ENCODE measurements around the gene PDE4D.

Gene PDE4D

DNA sequence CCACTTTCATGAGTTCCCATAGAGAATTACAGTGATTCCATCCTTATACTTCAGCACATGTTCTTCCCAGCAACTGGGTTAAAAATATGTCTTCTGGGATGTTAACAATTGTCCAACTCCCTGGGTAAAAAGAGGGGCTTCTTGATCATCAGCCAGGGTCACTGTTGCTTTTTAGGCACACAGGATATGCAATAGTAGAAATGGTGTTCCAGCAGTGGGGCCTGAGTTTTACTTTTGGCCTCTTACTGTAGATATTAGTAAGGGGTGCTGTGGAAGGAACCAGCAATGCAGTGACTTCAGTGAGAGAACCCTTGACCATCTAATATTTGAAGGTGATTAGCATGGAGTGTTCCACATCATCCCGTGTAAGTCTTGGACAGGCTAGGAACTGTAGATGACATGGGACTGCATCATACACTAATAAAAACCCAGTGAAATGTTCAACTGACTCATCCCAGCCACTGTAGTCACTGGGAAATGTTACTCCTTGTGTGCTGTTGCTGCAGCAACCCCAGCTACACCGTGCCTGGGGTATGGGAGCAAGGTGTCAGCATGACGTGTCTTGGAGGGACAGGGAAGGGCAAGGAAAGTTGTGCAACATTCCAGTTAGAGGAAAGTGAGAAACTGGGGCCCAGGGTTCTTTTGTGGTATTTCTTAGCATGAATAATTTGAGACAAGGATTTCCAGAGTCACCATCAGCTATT, 699.8 kb downstream of the PDE4D start:
- H3K4me3 ChIP-seq (ENCODE audit: low read depth, low read length) = no peak overlapping the region
- no peaks in the 10 kb centered on the region for H3K9me3 ChIP-seq (ENCODE audit: severe bottlenecking)
- DNase-seq = no peak
- TF ChIP-seq, protein P1, sequence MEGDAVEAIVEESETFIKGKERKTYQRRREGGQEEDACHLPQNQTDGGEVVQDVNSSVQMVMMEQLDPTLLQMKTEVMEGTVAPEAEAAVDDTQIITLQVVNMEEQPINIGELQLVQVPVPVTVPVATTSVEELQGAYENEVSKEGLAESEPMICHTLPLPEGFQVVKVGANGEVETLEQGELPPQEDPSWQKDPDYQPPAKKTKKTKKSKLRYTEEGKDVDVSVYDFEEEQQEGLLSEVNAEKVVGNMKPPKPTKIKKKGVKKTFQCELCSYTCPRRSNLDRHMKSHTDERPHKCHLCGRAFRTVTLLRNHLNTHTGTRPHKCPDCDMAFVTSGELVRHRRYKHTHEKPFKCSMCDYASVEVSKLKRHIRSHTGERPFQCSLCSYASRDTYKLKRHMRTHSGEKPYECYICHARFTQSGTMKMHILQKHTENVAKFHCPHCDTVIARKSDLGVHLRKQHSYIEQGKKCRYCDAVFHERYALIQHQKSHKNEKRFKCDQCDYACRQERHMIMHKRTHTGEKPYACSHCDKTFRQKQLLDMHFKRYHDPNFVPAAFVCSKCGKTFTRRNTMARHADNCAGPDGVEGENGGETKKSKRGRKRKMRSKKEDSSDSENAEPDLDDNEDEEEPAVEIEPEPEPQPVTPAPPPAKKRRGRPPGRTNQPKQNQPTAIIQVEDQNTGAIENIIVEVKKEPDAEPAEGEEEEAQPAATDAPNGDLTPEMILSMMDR (IDR thresholded peaks at IDR 0.05; ENCODE audit: low read depth, low read length) = no peak
- no peaks in the 10 kb centered on the region for H3K27me3 ChIP-seq (ENCODE audit: insufficient read depth, low read depth, severe bottlenecking)
- H3K27ac ChIP-seq = no peak overlapping the region
- no peaks in the 10 kb centered on the region for H3K36me3 ChIP-seq

DNA sequence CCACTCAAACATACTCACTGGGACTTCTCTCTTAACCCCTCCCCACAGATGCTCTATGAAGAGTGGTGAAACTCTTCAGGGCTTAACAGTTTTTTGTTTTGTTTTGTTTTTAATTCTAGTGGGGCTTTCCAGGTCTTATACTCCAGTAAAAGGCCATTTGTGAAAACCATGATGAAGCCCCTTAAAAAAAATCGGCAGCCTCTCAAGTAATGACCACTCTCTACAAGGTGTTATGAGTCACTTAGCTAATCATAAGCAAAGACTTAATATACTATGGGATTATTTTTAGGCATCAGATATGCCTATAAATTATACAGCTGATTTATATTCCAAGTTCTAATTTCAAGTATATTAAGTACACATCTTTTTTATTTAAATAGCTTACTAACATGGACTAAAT, 702.8 kb downstream of the PDE4D start:
- TF ChIP-seq, protein P1 (IDR thresholded peaks at IDR 0.05; ENCODE audit: low read depth, low read length) = no peak
- no peak overlapping the region for H3K4me3 ChIP-seq (ENCODE audit: low read depth, low read length)
- no peaks in the 10 kb centered on the region for H3K36me3 ChIP-seq
- no peak overlapping the region for H3K27ac ChIP-seq
- H3K9me3 ChIP-seq (ENCODE audit: severe bottlenecking) = no peaks in the 10 kb centered on the region
- no peak for DNase-seq
- no peaks in the 10 kb centered on the region for H3K27me3 ChIP-seq (ENCODE audit: insufficient read depth, low read depth, severe bottlenecking)

DNA sequence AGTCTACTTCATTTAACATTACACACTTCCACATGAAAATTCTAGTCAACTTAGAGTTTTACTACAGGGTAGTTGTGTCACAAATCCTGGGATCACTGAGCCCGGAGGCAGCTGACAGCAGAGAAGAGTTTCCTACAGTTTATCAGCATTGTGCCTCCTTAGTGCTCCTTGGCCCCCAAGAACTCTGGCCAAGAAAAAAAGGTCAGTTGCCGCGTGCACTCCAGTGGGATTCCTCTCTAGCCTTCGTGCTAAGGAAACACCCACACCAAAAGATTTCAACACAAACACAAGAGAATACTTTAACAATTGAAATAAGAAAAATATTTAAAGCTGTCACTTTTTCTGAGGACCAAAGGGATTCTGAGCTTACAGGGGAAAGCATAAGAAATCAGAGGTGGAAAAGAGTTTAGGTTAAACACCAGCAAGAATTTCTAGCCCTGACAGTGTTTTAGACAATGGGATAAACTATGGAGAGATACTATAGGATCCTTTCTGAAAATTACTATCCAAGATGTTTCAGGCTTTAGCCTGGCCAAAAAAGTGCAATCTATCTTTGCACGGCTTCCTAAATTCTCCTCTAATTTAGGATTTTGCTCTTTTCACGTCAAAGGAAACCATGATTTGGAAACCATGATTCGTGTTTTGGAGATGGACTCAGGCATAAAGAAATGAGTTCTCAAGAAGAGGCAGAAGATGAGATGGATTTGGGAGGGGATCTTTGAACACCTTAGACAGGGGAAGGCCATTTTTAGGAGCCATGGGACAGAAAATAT, 703.9 kb downstream of the PDE4D start:
- H3K27ac ChIP-seq = no peak overlapping the region
- TF ChIP-seq, protein P1 (IDR thresholded peaks at IDR 0.05; ENCODE audit: low read depth, low read length) = no peak
- H3K36me3 ChIP-seq = no peaks in the 10 kb centered on the region
- no peak overlapping the region for H3K4me3 ChIP-seq (ENCODE audit: low read depth, low read length)
- no peak for DNase-seq
- no peaks in the 10 kb centered on the region for H3K9me3 ChIP-seq (ENCODE audit: severe bottlenecking)
- no peaks in the 10 kb centered on the region for H3K27me3 ChIP-seq (ENCODE audit: insufficient read depth, low read depth, severe bottlenecking)

DNA sequence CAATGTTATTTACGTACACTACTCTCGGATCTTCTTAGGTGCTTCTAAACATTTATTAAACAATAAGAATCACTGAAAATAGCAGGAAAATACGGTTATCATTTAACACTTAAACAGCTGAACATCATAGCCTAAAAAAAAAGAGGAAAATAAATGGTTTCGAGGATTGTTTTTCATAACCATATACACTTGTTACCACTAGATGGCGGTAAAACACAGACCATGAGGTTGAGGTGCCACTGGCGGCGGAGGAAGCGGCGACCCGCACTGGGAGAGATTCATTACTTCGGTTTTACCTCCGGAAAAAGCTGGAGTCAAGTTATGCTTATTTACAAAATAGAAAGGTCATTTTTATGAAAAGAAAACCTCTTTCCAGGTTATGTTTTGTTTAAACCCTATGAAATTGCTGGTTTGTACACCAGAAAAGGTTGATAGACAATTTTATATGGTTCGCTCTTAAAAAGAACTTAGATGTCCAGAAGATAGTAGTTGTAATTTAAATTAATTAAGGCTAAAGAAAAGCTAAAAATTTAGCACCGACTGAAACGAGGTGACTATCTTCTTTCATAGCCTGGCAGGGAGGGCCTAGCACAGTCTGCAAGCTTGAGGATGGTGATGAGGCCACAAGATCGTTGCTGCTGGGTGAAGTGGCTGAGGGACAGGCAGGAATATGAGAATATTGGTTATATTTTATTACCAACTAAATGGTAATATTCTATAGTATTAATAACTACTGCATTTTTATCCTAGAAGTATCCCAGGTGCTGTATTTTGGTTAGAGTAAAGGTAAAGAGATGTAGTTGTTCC, 704.9 kb downstream of the PDE4D start:
- no peaks in the 10 kb centered on the region for H3K36me3 ChIP-seq
- H3K4me3 ChIP-seq (ENCODE audit: low read depth, low read length) = peak overlapping the region; percentile 34
- DNase-seq = peak; percentile 70
- H3K9me3 ChIP-seq (ENCODE audit: severe bottlenecking) = no peaks in the 10 kb centered on the region
- H3K27me3 ChIP-seq (ENCODE audit: insufficient read depth, low read depth, severe bottlenecking) = no peaks in the 10 kb centered on the region
- TF ChIP-seq, protein P1 (IDR thresholded peaks at IDR 0.05; ENCODE audit: low read depth, low read length) = peak; percentile 39; the same call in 1 of the 2 replicates
- no peak overlapping the region for H3K27ac ChIP-seq

DNA sequence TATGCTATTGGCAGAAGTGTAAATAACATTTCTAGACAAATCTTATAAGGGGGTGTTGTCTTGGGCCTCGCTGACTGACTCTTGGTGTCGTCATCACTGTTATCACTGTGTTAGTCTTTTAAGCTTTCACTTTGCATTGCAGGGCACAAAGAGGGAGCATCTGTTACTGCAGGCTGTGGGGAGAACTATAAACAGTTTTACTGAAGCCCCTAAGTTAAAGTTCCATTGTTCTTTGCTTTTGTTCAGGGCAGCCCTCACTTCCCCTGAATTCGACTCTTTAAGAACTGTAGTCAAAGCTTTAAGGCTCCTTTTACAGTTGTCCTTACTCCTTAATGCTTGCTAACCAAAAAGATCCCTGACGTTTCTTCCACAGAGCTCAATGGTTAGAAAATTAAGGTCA, 705.7 kb downstream of the PDE4D start:
- Histone ChIP-seq H3K27ac (no peak overlapping the region), H3K4me3 (ENCODE audit: low read depth, low read length) (peak overlapping the region; percentile 34), H3K36me3 (no peaks in the 10 kb centered on the region), H3K9me3 (ENCODE audit: severe bottlenecking) (no peaks in the 10 kb centered on the region), H3K27me3 (ENCODE audit: insufficient read depth, low read depth, severe bottlenecking) (no peaks in the 10 kb centered on the region)
- peak; percentile 23 for DNase-seq
- TF ChIP-seq, protein P1 (IDR thresholded peaks at IDR 0.05; ENCODE audit: low read depth, low read length) = no peak
